IPS-20b (cell line): Measurements from ENCODE around the gene CPB2.

ENCODE experiments used
- H3K27ac ChIP-seq: one replicate; pipeline ENCODE4 v1.5.1; 2013; ENCODE audit warnings: low read length
- H3K27me3 ChIP-seq: 2 replicates; pipeline ENCODE4 v1.6.1; 2013; ENCODE audit warnings: mild to moderate bottlenecking, low read length, inconsistent platforms; ENCODE audit not compliant: insufficient read depth
- H3K36me3 ChIP-seq: 2 replicates; pipeline ENCODE4 v1.6.1; 2013; ENCODE audit warnings: low read depth, mild to moderate bottlenecking, inconsistent platforms, low read length, moderate library complexity; ENCODE audit not compliant: insufficient read depth
- H3K4me1 ChIP-seq: 2 replicates; pipeline ENCODE4 v1.6.1; 2013; ENCODE audit warnings: mild to moderate bottlenecking, control low read depth, inconsistent platforms, low read length, moderate library complexity; ENCODE audit not compliant: insufficient read depth
- H3K4me3 ChIP-seq: 2 replicates; pipeline ENCODE4 v1.5.1; 2013; ENCODE audit warnings: mild to moderate bottlenecking, low read length, inconsistent platforms
- H3K9ac ChIP-seq: 2 replicates; pipeline ENCODE4 v1.6.1; 2013; ENCODE audit warnings: low read depth, mild to moderate bottlenecking, inconsistent platforms, low read length, moderate library complexity
- H3K9me3 ChIP-seq: 2 replicates; pipeline ENCODE4 v1.6.1; 2013; ENCODE audit warnings: mild to moderate bottlenecking, low read depth, low read length, inconsistent platforms; ENCODE audit not compliant: insufficient read depth

The CPB2 gene

DNA sequence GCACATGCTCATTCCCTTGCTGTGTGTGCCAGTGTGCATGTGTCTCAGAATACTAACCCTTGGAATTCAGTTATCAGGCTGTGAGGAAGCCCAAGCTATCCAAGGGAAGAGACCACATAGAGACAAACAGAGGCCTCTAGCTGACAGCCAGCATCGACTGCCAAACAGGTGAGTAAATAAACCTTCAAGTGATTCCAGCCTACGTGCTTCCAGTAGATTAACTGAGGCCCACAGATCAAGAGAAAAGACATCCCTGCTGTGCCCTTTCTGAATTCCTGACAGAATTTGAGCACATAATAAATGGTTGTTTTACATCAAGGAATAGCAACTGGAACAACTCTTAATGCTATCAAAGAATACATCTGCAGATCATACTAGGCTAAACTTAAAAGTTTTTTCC lies 69.8 kb downstream of the CPB2 start:
- Histone ChIP-seq H3K4me3 (no peak overlapping the region), H3K9me3 (no peaks in the 10 kb centered on the region), H3K4me1 (no peaks in the 10 kb centered on the region), H3K9ac (no peak overlapping the region), H3K36me3 (peaks cover 55% of the 10 kb centered on the region), H3K27me3 (no peaks in the 10 kb centered on the region), H3K27ac (no peak overlapping the region)

GRCh38 chr13:46032341-46032740 lies 72.5 kb downstream of the CPB2 start:
- no peaks in the 10 kb centered on the region for H3K9me3 ChIP-seq
- H3K4me1 ChIP-seq: no peaks in the 10 kb centered on the region
- no peak overlapping the region for H3K9ac ChIP-seq
- H3K4me3 ChIP-seq: no peak overlapping the region
- no peak overlapping the region for H3K27ac ChIP-seq
- no peaks in the 10 kb centered on the region for H3K27me3 ChIP-seq
- peaks cover 36% of the 10 kb centered on the region for H3K36me3 ChIP-seq

GRCh38 chr13:46031581-46032263 lies 73.1 kb downstream of the CPB2 start:
- H3K9ac ChIP-seq: no peak overlapping the region
- H3K36me3 ChIP-seq: peaks cover 36% of the 10 kb centered on the region
- no peaks in the 10 kb centered on the region for H3K27me3 ChIP-seq
- no peak overlapping the region for H3K27ac ChIP-seq
- H3K4me3 ChIP-seq: no peak overlapping the region
- no peaks in the 10 kb centered on the region for H3K9me3 ChIP-seq
- no peaks in the 10 kb centered on the region for H3K4me1 ChIP-seq

GRCh38 chr13:46025157-46025556 lies 79.7 kb downstream of the CPB2 start:
- H3K27me3 ChIP-seq: no peaks in the 10 kb centered on the region
- no peaks in the 10 kb centered on the region for H3K9me3 ChIP-seq
- H3K4me1 ChIP-seq: no peaks in the 10 kb centered on the region
- no peak overlapping the region for H3K27ac ChIP-seq
- peaks cover 9% of the 10 kb centered on the region; the same call in 1 of the 2 replicates for H3K36me3 ChIP-seq
- no peak overlapping the region for H3K9ac ChIP-seq
- H3K4me3 ChIP-seq: no peak overlapping the region

DNA sequence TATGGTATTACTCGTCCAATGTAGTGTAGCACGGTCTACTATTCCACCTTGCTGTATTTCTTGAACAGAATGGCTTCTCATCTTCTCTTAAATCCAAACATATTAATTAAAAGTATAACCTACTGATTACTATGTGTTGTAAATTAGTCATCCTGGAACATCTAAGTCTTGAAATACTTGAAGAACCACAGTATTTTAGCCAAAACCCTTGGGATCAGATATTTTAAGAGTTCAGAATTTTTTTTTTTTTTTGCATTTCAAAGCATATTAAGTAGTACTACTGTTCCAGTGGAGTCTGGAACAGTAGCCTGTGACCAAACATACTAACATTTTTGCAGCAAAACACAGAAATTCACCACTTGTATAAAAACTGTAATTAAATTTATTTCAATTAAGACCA lies 82.4 kb downstream of the CPB2 start:
- H3K27ac ChIP-seq: no peak overlapping the region
- no peaks in the 10 kb centered on the region for H3K4me1 ChIP-seq
- no peaks in the 10 kb centered on the region for H3K9me3 ChIP-seq
- H3K4me3 ChIP-seq: no peak overlapping the region
- no peak overlapping the region for H3K9ac ChIP-seq
- peaks cover 30% of the 10 kb centered on the region for H3K36me3 ChIP-seq
- no peaks in the 10 kb centered on the region for H3K27me3 ChIP-seq

DNA sequence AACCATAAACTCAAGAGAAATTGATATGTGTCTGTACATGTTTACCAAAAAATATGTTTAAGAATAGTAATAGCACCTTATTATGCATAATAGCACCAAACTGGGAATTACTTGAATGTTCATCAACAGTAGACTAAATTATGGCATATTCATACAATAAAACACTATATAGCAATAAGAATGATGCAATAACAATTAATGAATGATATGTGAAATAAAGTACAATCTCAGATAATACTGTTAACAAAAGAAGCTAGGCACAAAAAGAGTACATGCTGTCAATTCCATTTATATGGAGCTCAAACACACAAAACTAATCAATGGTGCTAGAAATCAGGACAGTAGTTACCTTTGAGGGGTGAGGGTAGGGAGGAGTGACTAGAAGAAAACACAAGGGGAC lies 88.6 kb downstream of the CPB2 start:
- no peak overlapping the region for H3K27ac ChIP-seq
- no peaks in the 10 kb centered on the region for H3K27me3 ChIP-seq
- peaks cover 72% of the 10 kb centered on the region for H3K36me3 ChIP-seq
- no peak overlapping the region for H3K4me3 ChIP-seq
- no peaks in the 10 kb centered on the region for H3K9me3 ChIP-seq
- no peaks in the 10 kb centered on the region for H3K4me1 ChIP-seq
- H3K9ac ChIP-seq: no peak overlapping the region

- Histone ChIP-seq H3K4me1 (no peaks in the 10 kb centered on the region), H3K9ac (no peak overlapping the region), H3K36me3 (peaks cover 74% of the 10 kb centered on the region), H3K27ac (no peak overlapping the region), H3K27me3 (no peaks in the 10 kb centered on the region), H3K9me3 (no peaks in the 10 kb centered on the region), H3K4me3 (no peak overlapping the region)
Measured at GRCh38 chr13:46015366-46015765, 89.5 kb downstream of the CPB2 start.

DNA sequence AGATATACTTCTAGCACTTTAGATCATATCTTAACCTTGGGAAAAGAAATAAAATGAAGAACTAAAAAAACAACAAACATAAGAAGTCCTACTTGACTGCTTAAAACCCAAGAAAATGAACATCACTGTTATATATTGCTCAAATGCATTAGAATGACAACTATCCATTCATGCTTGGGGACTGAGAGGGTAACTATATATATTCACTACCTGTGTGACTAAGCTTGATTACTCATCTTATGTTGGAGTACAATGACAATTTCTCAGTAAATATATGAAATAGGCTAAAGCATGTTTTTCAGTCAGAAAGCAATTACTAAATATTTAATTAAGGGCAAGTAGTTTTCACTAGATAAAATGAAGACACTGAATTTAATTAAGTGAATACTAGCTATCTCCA lies 92.4 kb downstream of the CPB2 start:
- H3K27me3 ChIP-seq: no peaks in the 10 kb centered on the region
- no peak overlapping the region for H3K4me3 ChIP-seq
- peaks cover 76% of the 10 kb centered on the region for H3K36me3 ChIP-seq
- H3K4me1 ChIP-seq: no peaks in the 10 kb centered on the region
- H3K9me3 ChIP-seq: no peaks in the 10 kb centered on the region
- H3K27ac ChIP-seq: no peak overlapping the region
- H3K9ac ChIP-seq: no peak overlapping the region

GRCh38 chr13:46010148-46010547 lies 94.7 kb downstream of the CPB2 start:
- no peak overlapping the region for H3K9ac ChIP-seq
- H3K27ac ChIP-seq: no peak overlapping the region
- no peak overlapping the region for H3K4me3 ChIP-seq
- H3K27me3 ChIP-seq: no peaks in the 10 kb centered on the region
- H3K4me1 ChIP-seq: no peaks in the 10 kb centered on the region
- H3K9me3 ChIP-seq: no peaks in the 10 kb centered on the region
- H3K36me3 ChIP-seq: peaks cover 74% of the 10 kb centered on the region

GRCh38 chr13:46008631-46009030 lies 96.2 kb downstream of the CPB2 start:
- Histone ChIP-seq H3K9ac (no peak overlapping the region), H3K4me1 (no peaks in the 10 kb centered on the region), H3K36me3 (peaks cover 71% of the 10 kb centered on the region), H3K9me3 (no peaks in the 10 kb centered on the region), H3K27me3 (no peaks in the 10 kb centered on the region), H3K27ac (no peak overlapping the region), H3K4me3 (no peak overlapping the region)

DNA sequence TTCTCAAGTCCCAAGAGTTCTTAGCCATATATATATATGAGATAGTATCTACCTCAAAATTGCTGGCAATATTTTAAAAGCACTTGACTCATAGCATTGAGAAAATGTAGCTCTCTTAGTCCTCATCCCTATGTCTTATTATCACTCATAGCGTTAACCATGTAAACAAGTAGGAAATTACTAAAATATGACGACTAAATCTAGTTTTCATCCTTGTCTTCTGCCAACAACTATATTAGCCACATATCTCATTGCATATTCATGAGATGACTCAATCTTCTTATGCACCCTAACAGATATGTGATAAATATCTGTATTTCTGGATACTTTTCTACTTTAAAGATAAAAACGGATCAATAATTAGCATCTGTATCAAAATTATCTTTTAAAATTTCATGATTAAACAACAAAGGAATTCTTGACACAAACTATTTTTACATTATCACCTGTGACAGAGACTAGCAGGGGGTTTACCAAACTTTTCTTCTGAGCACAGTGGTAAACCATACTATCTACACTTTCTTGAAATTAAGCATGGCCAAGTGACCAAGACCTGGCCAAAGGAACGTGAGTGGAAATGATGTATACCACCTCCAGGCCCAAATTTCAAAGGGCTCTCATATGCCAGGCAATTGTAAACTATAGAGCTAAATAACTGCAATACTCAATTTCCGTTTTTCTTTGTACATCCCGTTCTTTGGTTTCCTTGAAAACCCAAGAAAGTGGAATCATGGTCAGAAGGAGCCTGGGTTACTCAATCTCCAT lies 98.0 kb downstream of the CPB2 start:
- no peaks in the 10 kb centered on the region for H3K9me3 ChIP-seq
- no peaks in the 10 kb centered on the region for H3K27me3 ChIP-seq
- H3K36me3 ChIP-seq: peaks cover 80% of the 10 kb centered on the region
- no peak overlapping the region for H3K27ac ChIP-seq
- H3K4me3 ChIP-seq: no peak overlapping the region
- H3K4me1 ChIP-seq: no peaks in the 10 kb centered on the region
- no peak overlapping the region for H3K9ac ChIP-seq

GRCh38 chr13:46004491-46004890 lies 100.3 kb downstream of the CPB2 start:
- Histone ChIP-seq H3K27me3 (no peaks in the 10 kb centered on the region), H3K36me3 (peaks cover 83% of the 10 kb centered on the region), H3K4me1 (no peaks in the 10 kb centered on the region), H3K27ac (no peak overlapping the region), H3K4me3 (no peak overlapping the region), H3K9me3 (no peaks in the 10 kb centered on the region), H3K9ac (no peak overlapping the region)
